ENCODE results near the gene TSSK6.

Gene TSSK6

DNA sequence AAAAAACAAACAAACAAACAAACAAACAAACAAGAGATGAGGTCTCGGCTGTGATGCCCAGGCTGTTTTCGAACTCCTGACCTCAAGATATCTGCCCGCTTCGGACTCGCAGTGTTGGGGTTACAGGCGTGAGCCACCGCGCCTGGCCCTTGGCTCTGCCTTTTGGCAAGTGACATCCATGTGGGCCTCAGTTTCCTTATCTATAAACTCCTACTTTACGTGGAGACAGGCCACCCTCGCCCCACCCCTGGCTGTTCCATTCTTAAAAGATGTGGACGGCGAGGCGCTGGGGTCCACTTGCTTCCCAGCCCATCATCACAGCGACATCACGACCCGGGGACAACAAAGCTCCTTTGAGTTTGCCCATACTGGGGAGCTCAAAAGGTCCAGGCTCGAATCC is 1.7 kb downstream of the TSSK6 start:
- H3K4me2 ChIP-seq (ENCODE audit: low read length), result no peak overlapping the region
- no peaks in the 10 kb centered on the region for H3K27me3 ChIP-seq (ENCODE audit: control insufficient read depth, insufficient read depth, low read length)
- H3K9me3 ChIP-seq (replicated peaks; ENCODE audit: low read length), result no peaks in the 10 kb centered on the region
- peaks cover 17% of the 10 kb centered on the region for H3K4me1 ChIP-seq (ENCODE audit: control insufficient read depth, insufficient read depth, low read length)
- no peak overlapping the region for H3K9ac ChIP-seq (ENCODE audit: low read depth, low read length)
- H3K4me3 ChIP-seq (ENCODE audit: low read length), result no peak overlapping the region
- H3K36me3 ChIP-seq (ENCODE audit: insufficient read depth, low read length), result peaks cover under 1% of the 10 kb centered on the region

- H3K4me2 ChIP-seq (ENCODE audit: low read length), result no peak overlapping the region
- H3K9me3 ChIP-seq (replicated peaks; ENCODE audit: low read length), result no peaks in the 10 kb centered on the region
- peaks cover 28% of the 10 kb centered on the region for H3K36me3 ChIP-seq (ENCODE audit: insufficient read depth, low read length)
- no peak overlapping the region for H3K4me3 ChIP-seq (ENCODE audit: low read length)
- H3K9ac ChIP-seq (ENCODE audit: low read depth, low read length), result no peak overlapping the region
- peaks cover 3% of the 10 kb centered on the region for H3K4me1 ChIP-seq (ENCODE audit: control insufficient read depth, insufficient read depth, low read length)
- no peaks in the 10 kb centered on the region for H3K27me3 ChIP-seq (ENCODE audit: control insufficient read depth, insufficient read depth, low read length)
These were observed 4.9 kb downstream of the TSSK6 start for GRCh38 chr19:19510432-19510831.

- Histone ChIP-seq H3K9me3 (replicated peaks; ENCODE audit: low read length) (no peaks in the 10 kb centered on the region), H3K4me3 (ENCODE audit: low read length) (no peak overlapping the region), H3K27me3 (ENCODE audit: control insufficient read depth, insufficient read depth, low read length) (no peaks in the 10 kb centered on the region), H3K9ac (ENCODE audit: low read depth, low read length) (no peak overlapping the region), H3K4me1 (ENCODE audit: control insufficient read depth, insufficient read depth, low read length) (no peaks in the 10 kb centered on the region), H3K4me2 (ENCODE audit: low read length) (no peak overlapping the region), H3K36me3 (ENCODE audit: insufficient read depth, low read length) (peaks cover 50% of the 10 kb centered on the region)
These were observed 7.1 kb downstream of the TSSK6 start for GRCh38 chr19:19508217-19508616.

DNA sequence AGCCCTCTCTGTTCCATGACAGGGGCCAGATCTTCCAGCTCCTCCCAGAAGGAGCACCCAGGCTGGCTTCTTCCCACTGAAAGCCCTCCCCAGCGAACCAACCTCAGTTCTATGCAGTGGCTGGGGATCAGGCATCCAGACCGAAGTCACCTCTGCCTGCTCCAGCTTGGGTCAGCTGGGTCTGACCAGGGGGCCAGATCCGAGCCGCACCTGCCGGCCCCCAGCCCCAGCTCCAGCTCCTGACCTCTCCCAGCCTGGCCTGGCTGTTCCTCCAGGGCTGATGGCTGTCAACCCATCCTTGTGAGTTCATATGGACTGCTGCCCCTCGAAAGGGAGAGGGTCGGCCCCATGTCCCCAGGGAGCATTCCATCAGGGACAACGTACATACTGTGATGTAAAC is 8.0 kb downstream of the TSSK6 start:
- H3K4me3 ChIP-seq (ENCODE audit: low read length), result no peak overlapping the region
- peaks cover 58% of the 10 kb centered on the region for H3K36me3 ChIP-seq (ENCODE audit: insufficient read depth, low read length)
- no peak overlapping the region for H3K9ac ChIP-seq (ENCODE audit: low read depth, low read length)
- H3K27me3 ChIP-seq (ENCODE audit: control insufficient read depth, insufficient read depth, low read length), result no peaks in the 10 kb centered on the region
- H3K4me2 ChIP-seq (ENCODE audit: low read length), result no peak overlapping the region
- no peaks in the 10 kb centered on the region for H3K9me3 ChIP-seq (replicated peaks; ENCODE audit: low read length)
- H3K4me1 ChIP-seq (ENCODE audit: control insufficient read depth, insufficient read depth, low read length), result no peaks in the 10 kb centered on the region

- H3K4me2 ChIP-seq (ENCODE audit: low read length), result no peak overlapping the region
- H3K4me3 ChIP-seq (ENCODE audit: low read length), result no peak overlapping the region
- H3K9me3 ChIP-seq (replicated peaks; ENCODE audit: low read length), result no peaks in the 10 kb centered on the region
- no peaks in the 10 kb centered on the region for H3K27me3 ChIP-seq (ENCODE audit: control insufficient read depth, insufficient read depth, low read length)
- H3K9ac ChIP-seq (ENCODE audit: low read depth, low read length), result no peak overlapping the region
- H3K4me1 ChIP-seq (ENCODE audit: control insufficient read depth, insufficient read depth, low read length), result no peaks in the 10 kb centered on the region
- H3K36me3 ChIP-seq (ENCODE audit: insufficient read depth, low read length), result peaks cover 66% of the 10 kb centered on the region
These were observed 8.8 kb downstream of the TSSK6 start for GRCh38 chr19:19506592-19506991.

DNA sequence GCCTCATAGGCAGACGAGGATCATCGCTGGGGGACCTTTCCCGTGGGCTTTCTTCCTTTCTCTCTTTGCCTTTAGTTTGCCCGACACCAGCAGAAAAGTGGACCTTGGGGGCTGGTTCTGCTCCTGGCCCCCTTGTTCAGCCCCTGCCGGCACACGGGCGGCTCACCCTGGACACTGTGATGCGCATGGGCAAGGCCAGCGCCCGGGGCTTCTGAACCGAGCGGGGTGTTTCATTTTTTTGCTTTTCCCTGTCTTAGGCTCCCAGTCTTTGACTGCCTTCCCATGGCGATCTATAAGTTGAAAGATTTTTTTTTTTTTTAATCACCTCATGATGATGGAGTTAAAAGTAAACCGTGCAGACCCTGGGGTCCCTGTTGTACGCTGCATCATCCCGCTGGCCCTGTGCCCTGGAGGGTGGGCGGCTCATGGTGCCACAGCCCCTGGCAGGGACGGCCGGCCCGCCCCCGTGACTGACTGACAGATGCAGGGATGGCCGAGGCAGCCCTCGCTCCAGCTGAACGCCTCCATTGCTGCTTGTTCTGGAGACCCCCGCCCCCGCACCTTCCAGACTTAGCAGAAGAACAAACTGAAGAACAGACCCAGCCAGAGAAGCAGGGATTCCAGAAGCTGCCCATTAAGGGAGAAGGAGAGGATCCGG is 9.6 kb downstream of the TSSK6 start:
- Histone ChIP-seq H3K4me1 (ENCODE audit: control insufficient read depth, insufficient read depth, low read length) (no peaks in the 10 kb centered on the region), H3K4me3 (ENCODE audit: low read length) (no peak overlapping the region), H3K9me3 (replicated peaks; ENCODE audit: low read length) (no peaks in the 10 kb centered on the region), H3K9ac (ENCODE audit: low read depth, low read length) (no peak overlapping the region), H3K36me3 (ENCODE audit: insufficient read depth, low read length) (peaks cover 73% of the 10 kb centered on the region), H3K27me3 (ENCODE audit: control insufficient read depth, insufficient read depth, low read length) (no peaks in the 10 kb centered on the region), H3K4me2 (ENCODE audit: low read length) (no peak overlapping the region)

GRCh38 chr19:19504754-19505668 is 10.3 kb downstream of the TSSK6 start:
- no peaks in the 10 kb centered on the region for H3K9me3 ChIP-seq (replicated peaks; ENCODE audit: low read length)
- no peaks in the 10 kb centered on the region for H3K4me1 ChIP-seq (ENCODE audit: control insufficient read depth, insufficient read depth, low read length)
- no peak overlapping the region for H3K4me3 ChIP-seq (ENCODE audit: low read length)
- H3K27me3 ChIP-seq (ENCODE audit: control insufficient read depth, insufficient read depth, low read length), result no peaks in the 10 kb centered on the region
- H3K9ac ChIP-seq (ENCODE audit: low read depth, low read length), result no peak overlapping the region
- H3K4me2 ChIP-seq (ENCODE audit: low read length), result no peak overlapping the region
- peaks cover 81% of the 10 kb centered on the region for H3K36me3 ChIP-seq (ENCODE audit: insufficient read depth, low read length)

DNA sequence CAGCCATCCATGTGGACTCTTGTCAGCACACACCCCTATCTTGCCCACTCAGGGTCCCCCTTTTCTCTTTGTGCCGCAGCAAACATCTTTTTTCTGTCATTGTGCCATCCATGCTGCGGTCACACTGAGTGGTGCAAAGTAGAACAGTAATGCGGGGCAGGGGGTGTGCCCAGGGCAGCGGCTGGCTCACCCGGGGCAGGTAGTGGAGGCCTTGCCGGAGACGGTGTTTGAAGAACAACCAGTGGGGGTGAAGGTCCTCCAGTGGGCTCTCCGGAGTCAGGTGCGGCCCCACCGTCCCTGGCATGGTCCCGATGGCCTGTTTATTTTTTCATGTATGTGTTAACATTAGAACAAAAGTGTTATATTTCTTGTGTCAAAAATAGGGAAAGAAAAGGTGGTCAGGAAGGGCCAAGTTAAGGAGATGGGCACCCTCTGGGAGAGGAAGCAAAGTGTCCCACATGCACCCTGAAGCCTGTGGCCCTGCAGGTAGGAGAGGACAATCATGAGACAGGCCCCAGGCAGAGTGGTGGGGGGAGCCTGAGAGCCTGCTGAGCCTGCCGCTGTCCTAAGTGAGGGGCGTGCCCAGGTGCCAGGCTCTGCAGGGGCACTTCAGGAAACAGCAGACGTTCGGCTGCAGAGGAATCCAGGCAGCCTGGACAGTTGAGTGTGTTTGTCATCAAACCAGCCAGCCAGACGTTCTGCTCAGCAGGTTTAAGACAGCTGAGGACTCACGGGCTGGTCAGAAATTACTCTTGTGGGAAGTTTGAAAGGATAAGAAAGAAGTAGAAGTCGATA is 12.3 kb downstream of the TSSK6 start:
- no peak overlapping the region for H3K9ac ChIP-seq (ENCODE audit: low read depth, low read length)
- no peaks in the 10 kb centered on the region for H3K4me1 ChIP-seq (ENCODE audit: control insufficient read depth, insufficient read depth, low read length)
- no peaks in the 10 kb centered on the region for H3K9me3 ChIP-seq (replicated peaks; ENCODE audit: low read length)
- no peak overlapping the region for H3K4me2 ChIP-seq (ENCODE audit: low read length)
- peaks cover 90% of the 10 kb centered on the region for H3K36me3 ChIP-seq (ENCODE audit: insufficient read depth, low read length)
- H3K4me3 ChIP-seq (ENCODE audit: low read length), result no peak overlapping the region
- H3K27me3 ChIP-seq (ENCODE audit: control insufficient read depth, insufficient read depth, low read length), result no peaks in the 10 kb centered on the region

GRCh38 chr19:19502281-19502680 is 13.1 kb downstream of the TSSK6 start:
- H3K36me3 ChIP-seq (ENCODE audit: insufficient read depth, low read length), result peaks cover 90% of the 10 kb centered on the region
- no peak overlapping the region for H3K9ac ChIP-seq (ENCODE audit: low read depth, low read length)
- no peak overlapping the region for H3K4me2 ChIP-seq (ENCODE audit: low read length)
- H3K27me3 ChIP-seq (ENCODE audit: control insufficient read depth, insufficient read depth, low read length), result no peaks in the 10 kb centered on the region
- no peaks in the 10 kb centered on the region for H3K4me1 ChIP-seq (ENCODE audit: control insufficient read depth, insufficient read depth, low read length)
- no peak overlapping the region for H3K4me3 ChIP-seq (ENCODE audit: low read length)
- no peaks in the 10 kb centered on the region for H3K9me3 ChIP-seq (replicated peaks; ENCODE audit: low read length)

DNA sequence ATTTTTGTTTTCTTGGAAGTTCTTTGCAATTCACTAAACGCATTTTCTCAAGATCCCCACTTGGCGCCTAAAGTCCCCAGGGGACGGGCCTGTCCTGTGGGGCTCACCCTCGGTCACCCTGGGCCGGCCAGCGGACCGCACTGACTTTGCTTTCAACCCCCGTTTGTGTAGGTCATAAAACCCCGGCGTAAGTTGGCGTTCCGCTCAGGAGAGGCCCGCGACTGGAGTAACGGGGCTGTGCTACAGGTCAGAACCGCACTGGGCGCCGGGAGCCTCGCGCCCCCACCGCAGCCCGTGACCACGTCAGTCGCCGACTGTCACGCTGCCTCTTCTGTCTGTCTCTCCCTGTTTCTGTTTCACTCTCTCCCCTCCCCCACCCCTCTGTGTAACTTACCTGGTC is 13.6 kb downstream of the TSSK6 start:
- Histone ChIP-seq H3K4me2 (ENCODE audit: low read length) (no peak overlapping the region), H3K9me3 (replicated peaks; ENCODE audit: low read length) (no peaks in the 10 kb centered on the region), H3K27me3 (ENCODE audit: control insufficient read depth, insufficient read depth, low read length) (no peaks in the 10 kb centered on the region), H3K4me1 (ENCODE audit: control insufficient read depth, insufficient read depth, low read length) (no peaks in the 10 kb centered on the region), H3K4me3 (ENCODE audit: low read length) (no peak overlapping the region), H3K9ac (ENCODE audit: low read depth, low read length) (no peak overlapping the region), H3K36me3 (ENCODE audit: insufficient read depth, low read length) (peaks cover 92% of the 10 kb centered on the region)

GRCh38 chr19:19500975-19501644 is 14.2 kb downstream of the TSSK6 start:
- Histone ChIP-seq H3K36me3 (ENCODE audit: insufficient read depth, low read length) (peaks cover 94% of the 10 kb centered on the region), H3K9ac (ENCODE audit: low read depth, low read length) (no peak overlapping the region)

More at GRCh38 chr19:19500975-19501644, 14.2 kb downstream of the TSSK6 start:
- Histone ChIP-seq H3K4me1 (ENCODE audit: control insufficient read depth, insufficient read depth, low read length) (no peaks in the 10 kb centered on the region), H3K27me3 (ENCODE audit: control insufficient read depth, insufficient read depth, low read length) (no peaks in the 10 kb centered on the region), H3K4me3 (ENCODE audit: low read length) (no peak overlapping the region), H3K9me3 (replicated peaks; ENCODE audit: low read length) (no peaks in the 10 kb centered on the region), H3K4me2 (ENCODE audit: low read length) (no peak overlapping the region)

Data from skeletal muscle satellite cell (primary cell).